ENCODE results near the gene CAMTA1. TPM values are rescaled to one million over a fixed set of nuclear protein-coding genes. Genes with fewer than 3 reads are reported as not detected.

Gene CAMTA1
- total RNA-seq, 2 experiments from 2014 or later: 43.3 to 46.0 TPM

GRCh38 chr1:7810395-7810794, 1025.1 kb downstream of the CAMTA1 start:
- Mint-ChIP-seq H3K9me3 (ENCODE audit: insufficient read depth) (peaks cover 19% of the 10 kb centered on the region), H3K4me3 (no peak overlapping the region), H3K27ac (no peak overlapping the region), H3K36me3 (ENCODE audit: low read depth) (peaks cover 14% of the 10 kb centered on the region), H3K4me1 (ENCODE audit: low read depth) (no peaks in the 10 kb centered on the region), H3K27me3 (ENCODE audit: low read depth) (no peaks in the 10 kb centered on the region)
- DNase-seq (no peak), ATAC-seq (no peak)
- CTCF ChIA-PET: interaction anchor here (0.9 to 1.2 kb wide), 3 partner anchors 90 to 205 kb away, joined by 3 to 4 read pairs (median 3); no protein-coding TSS in a partner anchor
- POLR2A ChIA-PET: no interaction called here

DNA sequence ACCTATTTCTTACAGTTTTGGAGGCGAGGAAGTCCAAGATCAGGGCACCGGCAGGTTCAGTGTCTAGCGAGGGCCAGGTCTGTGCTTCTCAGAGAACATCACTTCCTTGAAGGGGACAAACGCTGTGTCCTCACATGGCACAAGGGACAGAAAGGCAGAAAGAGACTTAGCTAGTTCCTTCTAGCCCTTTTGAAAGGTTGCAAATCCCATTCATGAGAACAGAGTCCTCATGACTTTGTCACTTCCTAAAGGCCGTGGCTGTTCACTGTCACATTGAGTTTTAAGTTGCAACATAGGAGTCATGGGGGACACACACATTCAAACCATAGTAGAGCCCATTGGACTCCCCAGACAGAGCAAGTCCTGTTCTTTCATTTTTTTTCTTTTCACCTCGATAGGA, 1026.2 kb downstream of the CAMTA1 start:
- H3K27me3 Mint-ChIP-seq (ENCODE audit: low read depth): no peaks in the 10 kb centered on the region
- DNase-seq: no peak
- no peaks in the 10 kb centered on the region for H3K4me1 Mint-ChIP-seq (ENCODE audit: low read depth)
- peaks cover 19% of the 10 kb centered on the region for H3K9me3 Mint-ChIP-seq (ENCODE audit: insufficient read depth)
- H3K36me3 Mint-ChIP-seq (ENCODE audit: low read depth): peaks cover 14% of the 10 kb centered on the region
- CTCF ChIA-PET: interaction anchor here (1.2 to 1.7 kb wide), 3 partner anchors 94 to 204 kb away, joined by 3 to 4 read pairs (median 3); no protein-coding TSS in a partner anchor
- POLR2A ChIA-PET: no interaction called here
- ATAC-seq: no peak
- no peak overlapping the region for H3K27ac Mint-ChIP-seq
- no peak overlapping the region for H3K4me3 Mint-ChIP-seq

GRCh38 chr1:7813677-7814373, 1028.6 kb downstream of the CAMTA1 start:
- DNase-seq: no peak
- ChIA-PET CTCF (no interaction called here), POLR2A (interaction anchor here (0.7 kb wide), 1 partner anchor 16 kb away, joined by 4 read pairs; no protein-coding TSS in a partner anchor)
- H3K36me3 Mint-ChIP-seq (ENCODE audit: low read depth): peaks cover 14% of the 10 kb centered on the region
- H3K4me3 Mint-ChIP-seq: no peak overlapping the region
- no peak overlapping the region for H3K27ac Mint-ChIP-seq
- H3K4me1 Mint-ChIP-seq (ENCODE audit: low read depth): no peaks in the 10 kb centered on the region
- no peaks in the 10 kb centered on the region for H3K27me3 Mint-ChIP-seq (ENCODE audit: low read depth)
- H3K9me3 Mint-ChIP-seq (ENCODE audit: insufficient read depth): peaks cover 19% of the 10 kb centered on the region
- ATAC-seq: no peak

Other genes starting within 250 kb of the CAMTA1 start
- gene NOL9, start 230.9 kb upstream of the CAMTA1 start, total RNA-seq: 10 to 100 TPM; 39.8 to 43.6 TPM
- gene TAS1R1, start 230.1 kb upstream of the CAMTA1 start, total RNA-seq: not detected
- 10 to 100 TPM; 36.5 to 41.7 TPM for gene ZBTB48, start 205.5 kb upstream of the CAMTA1 start, total RNA-seq
- gene KLHL21, start 182.6 kb upstream of the CAMTA1 start, total RNA-seq: 10 to 100 TPM; 22.8 to 23.0 TPM
- 10 to 100 TPM; 11.8 to 12.6 TPM for gene PHF13, start 171.7 kb upstream of the CAMTA1 start, total RNA-seq
- gene THAP3, start 160.6 kb upstream of the CAMTA1 start, total RNA-seq: 10 to 100 TPM; 19.1 to 20.8 TPM
- 10 to 100 TPM; 47.2 to 48.8 TPM for gene DNAJC11, start 83.6 kb upstream of the CAMTA1 start, total RNA-seq